Effector memory CD8-positive, alpha-beta T cell (primary cell): ENCODE data around the gene PCDHA2.
"Not testable (repeated sequence)": the region's sequence is repeated elsewhere in the genome, so short reads cannot be mapped to it uniquely, and the experiment has no call there.

ENCODE experiments used
- ATAC-seq: fragments of 150-1000 bp; cut with Tn5 transposase; replicated peaks from 2 replicates; pipeline ENCODE4 v1.10.0; 2021; ENCODE audit warnings: mild to moderate bottlenecking, moderate library complexity
- DNase-seq, 3 experiments: peaks; one replicate each; pipeline ENCODE4 v3.0.0; 2021
- H3K27ac Mint-ChIP-seq, 2 donors: one replicate each; pipeline ENCODE4 v1.8.0; 2022; ENCODE audit warnings: mild to moderate bottlenecking in 2 of 2, mixed read lengths in 2 of 2, moderate library complexity in 2 of 2
- H3K27me3 Mint-ChIP-seq, 2 donors: one replicate each; pipeline ENCODE4 v1.8.0; 2022; ENCODE audit warnings: mixed read lengths in 2 of 2
- H3K36me3 Mint-ChIP-seq: one replicate; pipeline ENCODE4 v1.8.0; 2022; ENCODE audit warnings: mild to moderate bottlenecking, moderate library complexity, mixed read lengths; ENCODE audit not compliant: insufficient read depth
- H3K4me1 Mint-ChIP-seq, 2 donors: one replicate each; pipeline ENCODE4 v1.8.0; 2022; ENCODE audit warnings: low read depth in 2 of 2, mixed read lengths in 2 of 2
- H3K4me3 Mint-ChIP-seq, 2 donors: one replicate each; pipeline ENCODE4 v1.8.0; 2022; ENCODE audit warnings: mild to moderate bottlenecking in 2 of 2, mixed read lengths in 2 of 2, moderate library complexity in 2 of 2
- H3K9me3 Mint-ChIP-seq, 2 donors: one replicate each; pipeline ENCODE4 v1.8.0; 2022; ENCODE audit warnings: mixed read lengths in 2 of 2

PCDHA2 gene

DNA sequence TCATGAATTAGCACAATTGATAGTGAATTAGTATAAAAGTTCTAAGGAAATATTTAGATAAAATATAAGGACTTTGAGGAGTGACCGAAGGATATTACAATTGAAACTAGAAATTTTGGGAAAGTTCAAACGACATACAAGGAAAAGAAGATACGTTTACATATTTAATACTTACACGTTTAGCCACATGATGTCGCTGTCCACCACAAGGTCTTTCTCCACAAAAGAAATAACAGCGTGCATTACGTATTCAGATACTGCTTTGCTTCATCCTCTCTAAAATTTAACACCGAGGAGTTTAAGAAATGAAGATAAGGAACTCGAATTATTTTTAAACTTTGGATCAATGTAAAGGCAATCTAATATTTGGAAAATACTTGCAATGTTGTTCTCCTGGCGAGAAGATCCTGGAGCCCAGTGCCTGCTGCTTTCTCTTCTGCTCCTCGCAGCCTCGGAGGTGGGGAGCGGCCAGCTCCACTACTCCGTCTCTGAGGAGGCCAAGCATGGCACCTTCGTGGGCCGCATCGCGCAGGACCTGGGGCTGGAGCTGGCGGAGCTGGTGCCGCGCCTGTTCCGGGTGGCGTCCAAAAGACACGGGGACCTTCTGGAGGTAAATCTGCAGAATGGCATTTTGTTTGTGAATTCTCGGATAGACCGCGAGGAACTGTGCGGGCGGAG is 6.3 kb downstream of the PCDHA2 start, which contains the start of gene PCDHA3:
Gene PCDHA3 (plus strand): TSS at position 242 of the 678 bp plus-strand sequence.
- ATAC-seq: no peak
- DNase-seq: no peak
- Mint-ChIP-seq H3K9me3 (peaks cover 0 to 6% of the 10 kb centered on the region in 2 donors), H3K27ac (no peak within 1 kb of the TSS), H3K4me1 (no peaks in the 10 kb centered on the region), H3K36me3 (peaks cover 3% of the 10 kb centered on the region), H3K27me3 (peaks cover 16 to 25% of the 10 kb centered on the region in 2 donors), H3K4me3 (no peak within 1 kb of the TSS)

DNA sequence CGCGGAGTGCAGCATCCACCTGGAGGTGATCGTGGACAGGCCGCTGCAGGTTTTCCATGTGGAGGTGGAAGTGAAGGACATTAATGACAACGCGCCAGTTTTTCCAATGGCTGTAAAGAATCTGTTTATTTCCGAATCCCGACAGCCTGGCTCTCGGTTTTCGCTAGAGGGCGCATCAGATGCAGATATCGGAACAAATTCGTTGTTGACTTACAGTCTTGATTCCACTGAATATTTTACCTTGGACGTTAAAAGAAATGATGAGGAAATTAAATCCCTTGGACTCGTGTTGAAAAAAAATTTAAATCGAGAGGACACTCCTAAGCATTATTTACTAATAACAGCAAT is 6.8 kb downstream of the PCDHA2 start:
- Mint-ChIP-seq H3K27ac (no peak overlapping the region), H3K4me3 (no peak overlapping the region), H3K27me3 (peaks cover 21 to 29% of the 10 kb centered on the region in 2 donors), H3K4me1 (no peaks in the 10 kb centered on the region), H3K36me3 (peaks cover 3% of the 10 kb centered on the region), H3K9me3 (peaks cover 0 to 6% of the 10 kb centered on the region in 2 donors)
- ATAC-seq (no peak), DNase-seq (no peak)

DNA sequence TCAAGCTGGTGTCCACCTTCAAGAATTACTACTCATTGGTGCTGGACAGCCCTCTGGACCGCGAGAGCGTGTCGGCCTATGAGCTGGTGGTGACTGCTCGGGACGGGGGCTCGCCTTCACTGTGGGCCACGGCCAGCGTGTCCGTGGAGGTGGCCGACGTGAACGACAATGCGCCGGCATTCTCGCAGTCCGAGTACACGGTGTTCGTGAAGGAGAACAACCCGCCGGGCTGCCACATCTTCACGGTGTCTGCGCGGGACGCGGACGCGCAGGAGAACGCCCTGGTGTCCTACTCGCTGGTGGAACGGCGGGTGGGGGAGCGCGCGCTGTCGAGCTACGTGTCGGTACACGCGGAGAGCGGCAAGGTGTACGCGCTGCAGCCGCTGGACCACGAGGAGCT is 7.7 kb downstream of the PCDHA2 start:
- not testable (repeated sequence) for H3K27ac Mint-ChIP-seq, DNase-seq, ATAC-seq, H3K4me1 Mint-ChIP-seq, H3K4me3 Mint-ChIP-seq, H3K36me3 Mint-ChIP-seq, H3K9me3 Mint-ChIP-seq
- H3K27me3 Mint-ChIP-seq: peaks cover 25 to 29% of the 10 kb centered on the region in 2 donors

DNA sequence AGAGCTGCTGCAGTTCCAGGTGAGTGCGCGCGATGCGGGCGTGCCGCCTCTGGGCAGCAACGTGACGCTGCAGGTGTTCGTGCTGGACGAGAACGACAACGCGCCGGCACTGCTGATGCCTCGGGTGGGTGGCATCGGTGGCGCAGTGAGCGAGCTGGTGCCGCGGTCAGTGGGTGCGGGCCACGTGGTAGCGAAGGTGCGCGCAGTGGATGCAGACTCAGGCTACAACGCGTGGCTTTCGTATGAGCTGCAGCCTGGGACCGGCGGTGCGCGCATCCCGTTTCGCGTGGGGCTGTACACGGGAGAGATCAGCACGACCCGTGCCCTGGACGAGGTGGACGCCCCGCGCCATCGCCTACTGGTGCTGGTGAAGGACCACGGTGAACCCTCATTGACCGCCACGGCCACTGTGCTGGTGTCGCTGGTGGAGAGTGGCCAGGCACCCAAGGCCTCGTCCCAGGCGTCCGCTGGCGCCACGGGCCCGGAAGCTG is 8.2 kb downstream of the PCDHA2 start:
- ATAC-seq: no peak
- Mint-ChIP-seq H3K4me1 (no peaks in the 10 kb centered on the region), H3K9me3 (peaks cover 0 to 6% of the 10 kb centered on the region in 2 donors), H3K36me3 (peaks cover 3% of the 10 kb centered on the region), H3K27me3 (peaks cover 25 to 29% of the 10 kb centered on the region in 2 donors), H3K4me3 (no peak overlapping the region), H3K27ac (no peak overlapping the region)
- no peak for DNase-seq

DNA sequence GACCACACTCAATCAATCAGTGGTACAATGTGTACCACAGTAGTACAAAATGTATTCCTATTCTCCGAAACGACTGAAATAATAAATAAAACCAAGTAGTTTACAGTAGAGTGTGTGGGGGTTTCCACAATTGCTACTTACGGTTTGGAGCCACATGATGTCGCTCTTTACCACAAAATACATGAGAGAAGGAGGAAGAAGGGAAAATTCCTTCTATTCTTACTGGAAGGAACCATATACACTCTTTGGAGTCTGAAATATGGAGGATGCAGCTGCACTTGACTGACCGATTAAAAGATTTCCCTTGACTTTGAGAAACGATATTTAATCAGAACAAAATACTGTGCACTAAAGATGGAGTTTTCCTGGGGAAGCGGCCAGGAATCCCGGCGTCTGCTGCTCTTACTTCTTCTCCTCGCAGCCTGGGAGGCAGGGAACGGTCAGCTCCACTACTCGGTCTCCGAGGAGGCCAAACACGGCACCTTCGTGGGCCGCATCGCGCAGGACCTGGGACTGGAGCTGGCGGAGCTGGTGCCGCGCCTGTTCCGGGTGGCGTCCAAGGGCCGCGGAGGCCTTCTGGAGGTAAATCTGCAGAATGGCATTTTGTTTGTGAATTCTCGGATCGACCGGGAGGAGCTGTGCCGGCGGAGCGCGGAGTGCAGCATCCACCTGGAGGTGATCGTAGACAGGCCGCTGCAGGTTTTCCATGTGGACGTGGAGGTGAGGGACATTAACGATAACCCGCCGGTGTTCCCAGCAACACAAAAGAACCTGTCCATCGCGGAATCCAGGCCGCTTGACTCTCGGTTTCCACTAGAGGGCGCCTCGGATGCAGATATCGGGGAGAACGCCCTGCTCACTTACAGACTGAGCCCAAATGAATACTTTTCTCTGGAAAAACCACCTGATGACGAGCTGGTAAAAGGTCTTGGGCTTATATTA is 12.5 kb downstream of the PCDHA2 start, which contains the start of gene PCDHA4:
Gene PCDHA4 (plus strand): TSS at position 235 of the 942 bp plus-strand sequence.
- Mint-ChIP-seq H3K27ac (no peak within 1 kb of the TSS), H3K36me3 (peaks cover 3% of the 10 kb centered on the region), H3K4me3 (no peak within 1 kb of the TSS), H3K4me1 (no peaks in the 10 kb centered on the region), H3K9me3 (peaks cover 0 to 6% of the 10 kb centered on the region in 2 donors), H3K27me3 (peaks cover 22 to 25% of the 10 kb centered on the region in 2 donors)
- DNase-seq: no peak
- ATAC-seq: no peak

DNA sequence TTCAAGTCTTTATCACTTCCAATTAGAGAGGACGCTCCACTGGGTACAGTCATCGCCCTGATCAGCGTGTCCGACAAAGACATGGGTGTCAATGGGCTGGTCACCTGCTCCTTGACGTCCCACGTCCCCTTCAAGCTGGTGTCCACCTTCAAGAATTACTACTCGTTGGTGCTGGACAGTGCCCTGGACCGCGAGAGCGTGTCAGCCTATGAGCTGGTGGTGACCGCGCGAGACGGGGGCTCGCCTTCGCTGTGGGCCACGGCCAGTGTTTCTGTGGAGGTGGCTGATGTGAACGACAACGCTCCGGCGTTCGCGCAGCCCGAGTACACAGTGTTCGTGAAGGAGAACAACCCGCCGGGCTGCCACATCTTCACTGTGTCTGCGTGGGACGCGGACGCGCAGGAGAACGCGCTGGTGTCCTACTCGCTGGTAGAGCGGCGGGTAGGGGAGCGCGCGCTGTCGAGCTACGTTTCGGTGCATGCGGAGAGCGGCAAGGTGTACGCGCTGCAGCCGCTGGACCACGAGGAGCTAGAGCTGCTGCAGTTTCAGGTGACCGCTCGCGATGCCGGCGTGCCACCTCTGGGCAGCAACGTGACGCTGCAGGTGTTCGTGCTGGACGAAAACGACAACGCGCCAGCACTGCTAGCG is 13.7 kb downstream of the PCDHA2 start:
- H3K9me3 Mint-ChIP-seq, H3K4me1 Mint-ChIP-seq, H3K4me3 Mint-ChIP-seq, H3K36me3 Mint-ChIP-seq, H3K27ac Mint-ChIP-seq, DNase-seq, ATAC-seq: not testable (repeated sequence)
- H3K27me3 Mint-ChIP-seq: peaks cover 25 to 26% of the 10 kb centered on the region in 2 donors

DNA sequence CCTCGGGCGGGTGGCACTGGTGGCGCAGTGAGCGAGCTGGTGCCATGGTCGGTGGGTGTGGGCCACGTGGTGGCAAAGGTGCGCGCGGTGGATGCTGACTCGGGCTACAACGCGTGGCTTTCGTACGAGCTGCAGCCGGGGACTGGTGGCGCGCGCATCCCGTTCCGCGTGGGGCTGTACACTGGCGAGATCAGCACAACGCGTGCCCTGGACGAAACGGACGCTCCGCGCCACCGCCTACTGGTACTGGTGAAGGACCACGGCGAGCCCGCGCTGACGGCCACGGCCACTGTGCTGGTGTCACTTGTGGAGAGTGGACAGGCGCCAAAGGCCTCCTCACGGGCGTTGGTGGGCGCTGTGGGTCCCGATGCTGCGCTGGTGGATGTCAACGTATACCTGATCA is 14.2 kb downstream of the PCDHA2 start:
- H3K27me3 Mint-ChIP-seq: peaks cover 24 to 25% of the 10 kb centered on the region in 2 donors
- ATAC-seq: no peak
- H3K4me1 Mint-ChIP-seq: no peaks in the 10 kb centered on the region

DNA sequence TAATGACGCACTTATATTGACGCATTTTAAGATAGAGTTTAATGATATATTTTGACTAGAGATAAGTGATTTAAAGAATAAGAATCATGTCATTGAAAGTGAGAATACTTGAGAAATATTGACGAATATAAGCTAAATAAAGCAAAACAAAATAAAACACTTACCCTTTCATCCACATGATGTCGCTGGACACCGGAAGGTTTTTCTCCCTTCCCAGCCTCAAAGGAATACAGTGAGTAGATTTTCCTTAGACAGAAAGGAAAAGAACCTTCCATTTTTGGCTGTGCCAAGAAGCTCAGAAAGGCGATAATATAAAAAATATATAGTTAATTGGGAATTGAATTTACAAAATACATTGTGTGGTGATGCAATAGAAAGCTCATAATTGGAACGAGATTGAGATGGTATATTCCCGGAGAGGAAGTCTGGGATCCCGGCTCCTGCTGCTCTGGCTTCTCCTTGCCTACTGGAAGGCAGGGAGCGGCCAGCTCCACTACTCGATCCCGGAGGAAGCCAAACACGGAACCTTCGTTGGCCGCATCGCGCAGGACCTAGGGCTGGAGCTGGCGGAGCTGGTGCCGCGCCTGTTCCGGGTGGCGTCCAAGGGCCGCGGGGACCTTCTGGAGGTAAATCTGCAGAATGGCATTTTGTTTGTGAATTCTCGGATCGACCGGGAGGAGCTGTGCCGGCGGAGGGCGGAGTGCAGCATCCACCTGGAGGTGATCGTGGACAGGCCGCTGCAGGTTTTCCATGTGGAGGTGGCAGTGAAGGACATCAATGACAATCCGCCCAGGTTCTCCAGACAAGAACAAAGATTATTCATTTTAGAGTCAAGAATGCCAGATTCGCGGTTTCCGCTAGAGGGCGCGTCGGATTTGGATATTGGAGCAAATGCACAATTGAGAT is 27.0 kb downstream of the PCDHA2 start, which contains the start of gene PCDHA5:
Gene PCDHA5 (plus strand): TSS at position 239 of the 906 bp plus-strand sequence.
- Mint-ChIP-seq H3K9me3 (no peaks in the 10 kb centered on the region), H3K4me3 (no peak within 1 kb of the TSS), H3K27ac (no peak within 1 kb of the TSS), H3K36me3 (no peaks in the 10 kb centered on the region), H3K4me1 (no peaks in the 10 kb centered on the region), H3K27me3 (peaks cover 8 to 18% of the 10 kb centered on the region in 2 donors)
- DNase-seq (no peak), ATAC-seq (no peak)

More for the DNA sequence above, 14.2 kb downstream of the PCDHA2 start:
- H3K36me3 Mint-ChIP-seq: peaks cover 3% of the 10 kb centered on the region
- H3K4me3 Mint-ChIP-seq: no peak overlapping the region
- H3K9me3 Mint-ChIP-seq: peaks cover 0 to 6% of the 10 kb centered on the region in 2 donors
- DNase-seq: no peak
- no peak overlapping the region for H3K27ac Mint-ChIP-seq

DNA sequence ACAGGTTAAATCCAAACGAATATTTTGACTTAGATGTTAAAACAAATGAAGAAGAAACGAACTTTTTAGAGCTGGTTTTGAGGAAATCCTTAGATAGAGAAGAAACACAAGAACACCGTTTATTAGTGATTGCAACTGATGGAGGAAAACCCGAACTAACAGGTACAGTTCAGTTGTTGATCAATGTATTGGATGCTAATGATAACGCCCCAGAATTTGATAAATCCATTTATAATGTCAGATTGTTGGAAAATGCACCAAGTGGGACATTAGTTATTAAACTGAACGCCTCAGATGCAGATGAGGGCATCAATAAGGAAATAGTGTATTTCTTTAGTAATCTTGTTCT is 27.6 kb downstream of the PCDHA2 start:
- Mint-ChIP-seq H3K4me1 (no peaks in the 10 kb centered on the region), H3K27me3 (peaks cover 14 to 24% of the 10 kb centered on the region in 2 donors), H3K27ac (no peak overlapping the region), H3K36me3 (no peaks in the 10 kb centered on the region), H3K4me3 (no peak overlapping the region), H3K9me3 (no peaks in the 10 kb centered on the region)
- ATAC-seq: no peak
- no peak for DNase-seq

DNA sequence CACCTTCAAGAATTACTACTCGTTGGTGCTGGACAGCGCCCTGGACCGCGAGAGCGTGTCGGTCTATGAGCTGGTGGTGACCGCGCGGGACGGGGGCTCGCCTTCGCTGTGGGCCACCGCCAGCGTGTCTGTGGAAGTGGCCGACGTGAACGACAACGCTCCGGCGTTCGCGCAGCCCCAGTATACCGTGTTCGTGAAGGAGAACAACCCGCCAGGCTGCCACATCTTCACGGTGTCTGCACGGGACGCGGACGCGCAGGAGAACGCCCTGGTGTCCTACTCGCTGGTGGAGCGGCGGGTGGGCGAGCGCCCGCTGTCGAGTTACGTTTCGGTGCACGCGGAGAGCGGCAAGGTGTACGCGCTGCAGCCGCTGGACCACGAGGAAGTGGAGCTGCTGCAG is 28.3 kb downstream of the PCDHA2 start:
- not testable (repeated sequence) for H3K4me3 Mint-ChIP-seq, H3K4me1 Mint-ChIP-seq, DNase-seq, H3K9me3 Mint-ChIP-seq, ATAC-seq, H3K36me3 Mint-ChIP-seq, H3K27ac Mint-ChIP-seq
- peaks cover 15 to 24% of the 10 kb centered on the region in 2 donors for H3K27me3 Mint-ChIP-seq

DNA sequence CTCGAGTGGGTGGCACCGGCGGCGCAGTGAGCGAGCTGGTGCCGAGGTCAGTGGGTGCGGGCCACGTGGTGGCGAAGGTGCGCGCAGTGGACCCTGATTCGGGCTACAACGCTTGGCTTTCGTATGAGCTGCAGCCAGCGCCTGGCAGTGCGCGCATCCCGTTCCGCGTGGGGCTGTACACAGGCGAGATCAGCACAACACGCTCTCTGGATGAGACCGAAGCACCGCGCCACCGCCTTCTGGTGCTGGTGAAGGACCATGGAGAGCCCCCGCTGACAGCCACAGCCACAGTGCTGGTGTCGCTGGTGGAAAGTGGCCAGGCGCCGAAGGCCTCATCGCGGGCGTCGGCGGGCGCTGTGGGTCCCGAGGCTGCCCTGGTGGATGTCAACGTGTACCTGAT is 28.8 kb downstream of the PCDHA2 start:
- no peak for DNase-seq
- Mint-ChIP-seq H3K4me3 (no peak overlapping the region), H3K4me1 (no peaks in the 10 kb centered on the region), H3K27me3 (peaks cover 15 to 19% of the 10 kb centered on the region in 2 donors), H3K27ac (no peak overlapping the region), H3K9me3 (no peaks in the 10 kb centered on the region), H3K36me3 (no peaks in the 10 kb centered on the region)
- ATAC-seq: no peak

DNA sequence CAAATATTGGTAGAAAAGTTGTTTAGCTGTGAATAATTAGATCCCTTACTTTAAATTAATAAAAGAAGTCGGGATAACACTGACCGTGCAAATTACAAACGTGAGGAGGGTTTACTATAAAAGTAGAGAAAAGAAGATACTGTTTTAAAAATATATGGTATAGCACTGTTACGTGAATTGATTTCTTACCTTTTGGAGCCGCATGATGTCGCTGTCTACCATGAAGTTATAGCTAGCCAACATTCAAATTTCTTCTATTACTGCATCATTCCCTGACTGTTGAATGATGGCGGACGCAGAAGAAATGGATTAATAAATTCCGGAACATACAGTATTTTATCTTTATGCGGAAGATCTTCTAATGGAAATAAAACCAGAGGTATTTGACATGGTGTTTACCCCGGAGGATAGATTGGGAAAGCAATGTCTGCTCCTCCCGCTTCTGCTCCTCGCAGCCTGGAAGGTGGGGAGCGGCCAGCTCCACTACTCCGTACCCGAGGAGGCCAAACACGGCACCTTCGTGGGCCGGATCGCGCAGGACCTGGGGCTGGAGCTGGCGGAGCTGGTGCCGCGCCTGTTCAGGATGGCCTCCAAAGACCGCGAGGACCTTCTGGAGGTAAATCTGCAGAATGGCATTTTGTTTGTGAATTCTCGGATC is 33.2 kb downstream of the PCDHA2 start, which contains the start of gene PCDHA6:
Gene PCDHA6 (plus strand): TSS at position 257 of the 658 bp plus-strand sequence. CDS start 132 bp downstream, at position 389.
- H3K27me3 Mint-ChIP-seq: peaks cover 20 to 26% of the 10 kb centered on the region in 2 donors
- H3K4me1 Mint-ChIP-seq: no peaks in the 10 kb centered on the region
- H3K9me3 Mint-ChIP-seq: no peaks in the 10 kb centered on the region
- no peaks in the 10 kb centered on the region for H3K36me3 Mint-ChIP-seq
- no peak within 1 kb of the TSS for H3K4me3 Mint-ChIP-seq
- ATAC-seq (no peak), DNase-seq (no peak)
- H3K27ac Mint-ChIP-seq: no peak within 1 kb of the TSS
